CD4-positive, alpha-beta T cell treated with Interleukin-15 for 4 hours (primary cell): ENCODE data around the gene KIFAP3.
"Not testable (repeated sequence)": the region's sequence is repeated elsewhere in the genome, so short reads cannot be mapped to it uniquely, and the experiment has no call there.

Experiments
- DNase-seq: peaks from one replicate; pipeline ENCODE4 v3.0.0-alpha.2; 2020; ENCODE audit warnings: low spot score

The KIFAP3 gene

GRCh38 chr1:170074250-170075157 is at the start of gene KIFAP3:
Gene KIFAP3, minus strand, starts transcription at chr1:170074695. Its CDS starts 228 bp downstream, at chr1:170074467.
- peak; percentile 98 for DNase-seq

DNA sequence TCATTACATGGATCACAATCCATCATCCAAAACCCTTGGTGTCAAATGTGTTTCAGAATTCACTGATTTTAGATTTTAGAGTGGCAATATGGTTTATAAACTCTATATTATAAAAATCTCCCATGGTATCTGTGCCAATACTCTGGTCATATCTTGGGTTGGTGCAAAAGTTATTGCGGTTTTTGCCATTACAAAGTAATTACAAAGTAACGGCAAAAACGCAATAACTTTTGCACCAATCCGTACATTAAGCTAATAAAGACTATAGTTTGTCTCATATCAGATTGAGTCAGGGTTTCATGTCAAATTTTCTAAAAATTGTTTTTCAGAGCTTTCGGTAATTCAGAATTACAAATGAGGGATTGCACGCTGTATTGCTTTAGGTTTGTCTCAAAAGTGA is 47.9 kb upstream of the KIFAP3 start:
- no peak for DNase-seq

DNA sequence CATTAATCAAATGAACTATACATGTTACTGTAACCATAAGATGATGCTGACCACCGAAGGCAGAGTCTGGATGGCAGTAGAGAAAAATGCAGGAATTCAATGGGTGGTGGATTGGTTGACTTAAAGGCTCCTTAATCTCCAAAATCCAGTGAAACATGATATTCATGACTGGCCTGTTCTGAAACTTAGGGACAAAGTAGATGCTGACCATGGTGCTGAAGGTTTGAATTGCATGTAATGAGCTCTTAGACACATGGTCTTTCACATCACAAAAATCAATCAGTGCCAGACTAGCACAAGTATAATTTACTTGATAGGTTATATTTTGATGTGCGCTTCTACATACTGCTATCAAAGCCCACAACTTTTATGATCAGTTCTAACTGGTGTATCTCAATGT is 40.4 kb upstream of the KIFAP3 start:
- DNase-seq, result no peak

DNA sequence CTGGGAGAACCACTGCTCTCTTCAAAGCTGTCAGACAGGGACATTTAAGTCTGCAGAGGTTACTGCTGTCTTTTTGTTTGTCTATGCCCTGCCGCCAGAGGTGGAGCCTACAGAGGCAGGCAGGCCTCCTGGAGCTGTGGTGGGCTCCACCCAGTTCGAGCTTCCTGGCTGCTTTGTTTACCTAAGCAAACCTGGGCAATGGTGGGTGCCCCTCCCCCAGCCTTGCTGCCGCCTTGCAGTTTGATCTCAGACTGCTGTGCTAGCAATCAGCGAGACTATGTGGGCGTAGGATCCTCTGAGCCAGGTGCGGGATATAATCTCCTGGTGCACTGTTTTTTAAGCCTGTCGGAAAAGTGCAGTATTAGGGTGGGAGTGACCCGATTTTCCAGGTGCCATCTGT is 38.6 kb upstream of the KIFAP3 start:
- DNase-seq, result not testable (repeated sequence)

DNA sequence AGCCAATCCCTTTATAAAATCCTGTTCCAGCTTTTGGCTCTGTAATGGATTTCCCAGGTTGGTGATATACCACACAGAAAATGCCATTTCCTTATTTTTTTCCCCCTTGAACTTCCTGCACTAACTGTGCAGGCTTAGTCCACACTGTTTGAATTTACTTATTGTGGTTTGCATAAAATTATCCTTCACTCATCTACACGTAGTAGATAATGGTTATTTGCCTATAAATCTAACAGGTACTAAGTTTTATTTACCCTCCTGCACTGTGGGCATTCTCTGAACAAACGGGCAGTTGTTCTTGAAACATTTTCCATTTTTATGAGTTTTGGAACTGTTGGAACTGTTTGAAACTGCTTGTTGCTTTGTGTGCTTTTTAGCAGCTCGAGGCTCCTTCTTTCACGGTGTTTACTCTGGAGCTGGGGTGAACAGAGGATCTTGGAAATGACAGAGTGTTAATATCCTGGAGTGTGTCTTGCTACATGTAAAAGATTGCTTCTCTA is 23.0 kb upstream of the KIFAP3 start:
- DNase-seq, result no peak

- DNase-seq, result no peak
These were observed 22.4 kb upstream of the KIFAP3 start for GRCh38 chr1:170096806-170097340.

DNA sequence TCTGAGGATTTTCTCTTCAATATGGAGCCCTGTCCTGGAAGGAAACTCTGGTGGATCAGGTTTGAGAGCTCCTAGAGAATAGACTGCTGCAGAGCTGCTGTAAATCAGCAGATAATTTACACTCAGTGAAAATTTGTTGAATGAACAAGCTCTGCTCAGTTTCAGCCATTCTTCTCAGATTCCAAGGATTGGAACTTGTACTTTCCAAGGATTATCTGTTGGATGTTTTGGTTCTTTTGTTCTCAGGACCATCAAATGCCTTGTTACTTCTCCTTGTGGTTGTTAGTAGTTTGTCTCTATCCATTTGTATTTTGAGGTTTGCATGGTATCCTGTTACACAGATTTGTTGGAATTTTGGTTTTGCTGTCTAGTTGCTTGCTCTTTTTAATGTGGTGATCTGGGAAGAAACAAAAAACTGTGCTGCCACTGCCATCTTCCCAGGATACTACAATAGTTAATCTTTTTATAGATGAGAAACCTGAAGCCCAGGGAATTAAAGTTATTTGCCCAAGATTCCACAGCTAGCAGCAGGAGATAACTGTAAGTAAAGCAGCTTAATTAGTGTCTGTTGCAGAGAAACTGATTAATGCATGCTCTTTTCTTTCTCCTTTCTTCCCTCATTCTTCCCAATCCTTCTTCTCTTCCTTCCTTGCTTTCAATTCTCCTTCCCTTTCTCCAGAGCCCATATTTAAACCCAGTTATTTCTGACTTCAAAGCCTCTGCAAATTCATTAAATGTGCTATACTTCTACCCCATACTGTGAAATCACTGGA is 21.7 kb upstream of the KIFAP3 start:
- DNase-seq, result no peak

DNA sequence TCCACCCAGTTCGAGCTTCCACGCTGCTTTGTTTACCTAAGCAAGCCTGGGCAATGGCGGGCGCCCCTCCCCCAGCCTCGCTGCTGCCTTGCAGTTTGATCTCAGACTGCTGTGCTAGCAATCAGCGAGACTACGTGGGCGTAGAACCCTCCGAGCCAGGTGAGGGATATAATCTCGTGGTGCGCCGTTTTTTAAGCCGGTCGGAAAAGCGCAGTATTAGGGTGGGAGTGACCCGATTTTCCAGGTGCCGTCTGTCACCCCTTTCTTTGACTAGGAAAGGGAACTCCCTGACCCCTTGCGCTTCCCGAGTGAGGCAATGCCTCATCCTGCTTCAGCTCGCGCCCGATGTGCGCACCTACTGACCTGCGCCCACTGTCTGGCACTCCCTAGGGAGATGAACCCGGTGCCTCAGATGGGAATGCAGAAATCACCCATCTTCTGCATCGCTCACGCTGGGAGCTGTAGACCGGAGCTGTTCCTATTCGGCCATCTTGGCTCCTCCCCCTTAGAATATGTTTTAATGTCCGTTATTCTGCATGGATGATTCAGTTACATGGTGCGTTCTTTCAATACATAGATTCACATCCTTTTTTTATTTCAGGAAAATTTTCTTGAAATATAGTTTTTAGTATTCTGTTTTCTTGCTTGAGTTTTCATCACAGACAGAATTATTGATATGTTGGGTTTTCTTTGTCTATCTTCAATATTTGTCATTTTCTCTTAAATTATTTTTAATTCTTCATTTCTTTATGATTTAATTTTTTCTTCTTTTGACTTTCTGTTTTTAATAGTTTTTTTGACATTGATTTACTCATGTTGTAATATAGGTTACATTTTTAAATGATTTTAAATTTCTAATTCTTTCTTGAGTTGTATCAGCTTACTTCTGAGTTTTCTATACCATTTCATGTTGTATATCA is 20.5 kb upstream of the KIFAP3 start:
- not testable (repeated sequence) for DNase-seq

GRCh38 chr1:170086399-170087032 is 12.0 kb upstream of the KIFAP3 start:
- DNase-seq, result no peak

- no peak for DNase-seq
These were observed 10.6 kb upstream of the KIFAP3 start for GRCh38 chr1:170085091-170085490.

DNA sequence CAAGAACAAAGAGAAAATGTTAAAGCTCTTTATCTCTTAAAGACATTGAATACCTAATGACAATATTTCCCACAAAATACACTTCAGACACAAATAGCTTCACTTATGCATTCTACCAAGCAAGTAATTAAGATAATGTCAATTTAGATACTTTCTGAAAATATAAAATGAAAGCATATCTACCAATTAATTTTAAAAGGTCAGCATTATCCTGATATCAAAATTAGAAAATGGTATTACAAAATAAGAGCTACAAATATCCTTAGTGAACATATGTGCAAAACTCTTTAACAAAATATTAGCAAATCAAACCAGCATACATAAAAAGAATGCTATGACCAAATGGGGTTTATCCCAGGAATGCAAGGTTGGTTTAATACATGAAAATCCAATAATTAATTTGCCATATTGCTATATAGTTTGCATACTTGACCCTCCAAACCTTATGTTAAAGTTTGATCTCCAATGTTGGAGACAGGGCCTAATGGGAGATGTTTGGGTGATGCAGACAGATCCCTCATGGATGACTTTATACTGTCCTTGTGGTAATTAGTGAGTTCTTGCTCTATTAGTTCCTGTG is 4.2 kb upstream of the KIFAP3 start:
- no peak for DNase-seq

DNA sequence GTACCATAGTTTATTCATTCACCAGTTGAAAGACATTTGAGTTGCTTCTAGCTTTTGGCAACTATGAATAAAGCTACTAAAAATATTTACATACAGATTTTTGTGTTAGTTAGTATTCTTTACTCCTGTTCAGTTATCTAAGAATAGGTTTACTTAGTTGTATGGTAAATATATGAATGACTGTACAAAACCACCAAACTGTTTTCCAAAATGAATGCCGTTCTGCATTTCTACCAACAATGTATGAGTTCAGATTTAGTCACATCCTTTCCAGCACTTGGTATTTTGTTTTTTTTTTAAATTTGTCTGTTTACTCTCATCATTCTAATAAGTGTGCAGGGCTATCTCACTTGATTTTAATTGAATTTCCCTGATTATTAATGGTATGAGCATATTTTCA is 3.4 kb upstream of the KIFAP3 start:
- DNase-seq, result no peak

GRCh38 chr1:170076952-170077351 is 2.5 kb upstream of the KIFAP3 start:
- not testable (repeated sequence) for DNase-seq

DNA sequence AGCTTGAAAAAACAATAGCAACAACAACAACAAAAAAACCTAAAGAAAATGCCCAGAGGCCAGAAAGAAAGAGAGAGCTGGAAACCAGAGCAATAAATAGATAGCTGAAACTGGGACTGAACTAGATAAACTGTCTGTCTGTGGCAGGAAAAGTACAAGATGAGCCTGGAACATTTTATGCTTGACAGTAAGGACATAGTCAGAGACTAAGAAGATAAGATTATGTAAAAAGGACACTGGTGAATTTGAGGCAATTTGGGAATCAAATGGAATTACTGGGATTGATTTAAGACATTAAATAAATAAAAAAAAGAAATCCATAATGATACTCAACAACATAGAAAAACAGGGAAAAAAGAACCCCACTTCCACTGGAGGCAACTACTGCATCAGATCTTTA is 1.7 kb upstream of the KIFAP3 start:
- no peak for DNase-seq

DNA sequence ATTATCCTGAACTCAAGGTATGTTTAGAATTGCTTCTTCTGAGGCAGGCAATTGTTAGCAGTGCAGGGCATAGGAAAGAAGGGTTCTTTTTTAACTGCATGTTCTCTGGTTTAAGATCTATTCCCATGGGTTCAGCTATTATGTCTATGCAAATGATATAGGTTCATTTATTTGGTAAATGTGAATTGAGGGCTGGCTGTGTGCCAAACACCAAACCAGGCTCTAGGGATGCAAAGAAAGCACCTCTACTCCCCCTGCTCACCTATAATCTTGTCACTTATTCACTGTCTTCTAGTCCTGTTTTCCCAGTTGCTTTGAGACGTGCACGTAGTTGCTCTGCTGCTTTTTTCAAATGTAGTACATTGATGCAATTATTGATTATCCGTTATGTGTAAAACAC is 691 bp upstream of the KIFAP3 start:
- DNase-seq, result no peak

GRCh38 chr1:170073893-170074249 is 624 bp downstream of the KIFAP3 start:
- no peak for DNase-seq

DNA sequence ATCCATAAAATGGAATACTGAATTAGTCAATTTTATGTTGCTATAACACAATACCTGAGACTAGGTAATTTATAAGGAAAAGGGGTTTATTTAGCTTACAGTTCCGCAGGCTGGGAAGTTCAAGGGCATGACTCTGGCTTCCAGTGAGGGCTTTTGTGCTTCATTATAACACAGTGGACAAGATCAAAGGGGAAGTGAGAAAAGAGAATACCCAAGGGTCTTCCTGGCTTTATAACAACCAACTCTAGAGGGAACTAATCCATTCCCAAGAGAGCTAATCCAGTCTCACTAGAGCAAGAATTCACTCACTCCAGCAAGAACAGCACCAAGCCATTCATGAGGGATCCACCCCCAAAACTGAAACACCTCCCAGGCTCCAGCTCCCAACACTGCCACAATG is 3.1 kb downstream of the KIFAP3 start:
- no peak for DNase-seq

DNA sequence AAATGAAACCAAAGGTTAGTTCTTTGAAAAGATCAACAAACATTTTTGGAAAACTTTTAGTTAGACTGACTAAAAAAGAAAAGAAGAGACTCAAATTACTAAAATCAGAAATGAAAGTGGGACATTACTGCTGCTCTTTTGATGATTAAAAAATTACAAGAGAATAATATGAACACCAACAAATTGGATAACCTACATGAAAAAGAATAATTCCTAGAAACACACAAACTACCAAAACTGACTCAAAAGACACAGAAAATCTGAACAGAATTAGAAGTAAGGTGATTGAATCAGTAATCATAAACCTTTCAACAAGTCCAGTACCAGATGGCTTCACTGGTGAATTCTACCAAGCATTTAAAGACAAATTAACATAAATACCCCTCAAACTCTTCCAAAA is 5.6 kb downstream of the KIFAP3 start:
- no peak for DNase-seq

DNA sequence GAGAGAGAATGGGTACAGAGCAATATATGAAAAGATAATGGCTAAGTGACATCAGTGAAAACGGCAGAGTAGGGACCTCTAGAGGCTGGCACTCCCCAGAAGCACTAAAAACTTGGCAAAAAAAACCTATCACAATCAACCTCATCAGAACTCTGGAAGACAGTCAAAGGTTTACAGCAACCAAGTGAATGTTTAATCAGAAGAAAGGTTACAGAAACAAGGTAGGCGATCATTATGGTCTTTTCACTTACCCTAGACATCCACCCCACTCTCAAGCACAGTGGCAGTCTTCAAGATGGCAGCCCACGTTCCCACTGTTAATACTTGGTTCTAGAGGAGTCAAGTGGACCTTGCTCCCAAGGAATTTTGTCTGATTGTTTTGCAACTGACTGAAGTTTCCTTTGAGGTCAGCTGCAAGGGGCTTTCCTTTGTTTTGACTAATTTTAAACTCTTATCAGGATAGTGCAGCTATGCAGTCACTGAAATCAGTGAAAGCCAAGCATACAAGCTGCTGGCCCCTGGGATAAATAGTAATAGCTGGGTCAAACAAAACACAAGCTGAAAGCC is 7.2 kb downstream of the KIFAP3 start:
- DNase-seq, result no peak

DNA sequence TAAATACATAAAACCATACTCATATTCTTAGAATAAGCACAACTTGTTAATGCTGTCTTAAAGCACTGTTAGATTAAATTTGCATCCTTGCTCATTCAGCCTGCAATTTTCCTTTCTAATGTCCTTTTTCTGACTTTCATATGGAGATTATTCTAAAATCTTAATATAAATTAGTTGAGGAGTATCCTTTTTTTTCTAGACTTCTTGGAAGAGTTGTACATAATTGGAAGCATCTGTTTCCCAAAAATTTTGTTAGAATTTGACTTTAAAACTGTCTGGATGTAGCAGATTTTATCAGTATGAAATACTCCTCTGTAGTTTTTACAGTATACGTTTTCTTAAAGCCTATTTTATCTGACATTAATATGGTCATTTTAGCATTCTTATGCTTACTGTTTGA is 9.7 kb downstream of the KIFAP3 start:
- no peak for DNase-seq
